KMS-11 (cell line): ENCODE data around the gene WDR53.

ENCODE experiments used
- H2AFZ ChIP-seq: fragments of 200-600 bp; sonication (generic); 2 replicates; pipeline ENCODE4 v1.6.1; 2016; ENCODE audit warnings: antibody characterized with exemption, mixed run types, low read depth
- H3K27ac ChIP-seq: fragments of 200-600 bp; sonication (generic); 2 replicates; pipeline ENCODE4 v1.6.1; 2016; ENCODE audit warnings: mild to moderate bottlenecking, mixed run types
- H3K27me3 ChIP-seq: fragments of 200-600 bp; sonication (generic); 2 replicates; pipeline ENCODE4 v1.6.1; 2017; ENCODE audit warnings: mild to moderate bottlenecking, low read depth, mixed run types, moderate library complexity; ENCODE audit not compliant: insufficient read depth
- H3K36me3 ChIP-seq: fragments of 200-600 bp; sonication (generic); 2 replicates; pipeline ENCODE4 v1.6.1; 2017; ENCODE audit warnings: mild to moderate bottlenecking, mixed run types; ENCODE audit not compliant: insufficient read depth
- H3K4me1 ChIP-seq: fragments of 200-600 bp; sonication (generic); 2 replicates; pipeline ENCODE4 v1.6.1; 2016; ENCODE audit warnings: mild to moderate bottlenecking, low read depth, mixed run types; ENCODE audit not compliant: poor library complexity, severe bottlenecking
- H3K4me2 ChIP-seq: fragments of 200-600 bp; sonication (generic); 2 replicates; pipeline ENCODE4 v1.7.0; 2016; ENCODE audit warnings: mild to moderate bottlenecking, mixed run types
- H3K4me3 ChIP-seq: fragments of 200-600 bp; sonication (generic); IDR thresholded peaks from 2 replicates; pipeline ENCODE4 v1.6.1; 2017; ENCODE audit warnings: low read depth, low read length, mixed read lengths; ENCODE audit not compliant: insufficient read depth
- H3K79me2 ChIP-seq: fragments of 200-600 bp; sonication (generic); 2 replicates; pipeline ENCODE4 v1.6.1; 2016; ENCODE audit warnings: low read depth, mixed run types; ENCODE audit not compliant: insufficient read depth
- H3K9ac ChIP-seq: fragments of 200-600 bp; sonication (generic); 2 replicates; pipeline ENCODE4 v1.6.1; 2016; ENCODE audit warnings: mild to moderate bottlenecking, mixed run types
- H4K20me1 ChIP-seq: fragments of 200-600 bp; sonication (generic); 2 replicates; pipeline ENCODE4 v1.6.1; 2016; ENCODE audit warnings: mild to moderate bottlenecking, mixed run types; ENCODE audit not compliant: insufficient read depth
- TF ChIP-seq, protein P1 (sequence below): fragments of 200-600 bp; sonication (generic); conservative IDR thresholded peaks from 2 replicates; pipeline ENCODE4 v1.6.1; 2017; ENCODE audit warnings: low read depth, mild to moderate bottlenecking, antibody characterized with exemption, low read length, moderate library complexity, mixed read lengths

The WDR53 gene

DNA sequence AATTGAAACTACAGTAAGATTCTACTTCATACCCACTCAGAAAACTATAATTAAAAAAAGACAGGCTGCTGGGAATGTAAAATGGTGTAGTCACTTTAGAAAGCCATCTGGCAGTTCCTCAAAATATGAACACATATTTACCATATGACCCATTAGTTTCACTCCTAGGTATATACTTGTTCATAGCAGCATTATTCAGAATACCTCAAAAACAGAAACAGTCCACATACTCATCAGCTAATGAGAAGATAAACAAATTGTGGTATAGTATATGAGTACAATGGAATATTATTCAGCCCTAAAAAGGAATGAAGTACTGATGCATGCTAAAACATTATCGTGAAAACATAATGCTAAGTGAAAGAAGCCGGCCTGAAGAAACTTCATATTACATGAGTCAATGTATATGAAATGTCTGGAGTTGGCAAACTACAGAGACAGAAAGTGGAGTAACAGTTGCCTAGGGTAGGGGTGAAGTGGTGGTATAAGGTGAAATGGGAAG is 23.8 kb downstream of the WDR53 start:
- no peak overlapping the region for H3K9ac ChIP-seq
- H3K36me3 ChIP-seq, result no peaks in the 10 kb centered on the region
- TF ChIP-seq, protein P1, sequence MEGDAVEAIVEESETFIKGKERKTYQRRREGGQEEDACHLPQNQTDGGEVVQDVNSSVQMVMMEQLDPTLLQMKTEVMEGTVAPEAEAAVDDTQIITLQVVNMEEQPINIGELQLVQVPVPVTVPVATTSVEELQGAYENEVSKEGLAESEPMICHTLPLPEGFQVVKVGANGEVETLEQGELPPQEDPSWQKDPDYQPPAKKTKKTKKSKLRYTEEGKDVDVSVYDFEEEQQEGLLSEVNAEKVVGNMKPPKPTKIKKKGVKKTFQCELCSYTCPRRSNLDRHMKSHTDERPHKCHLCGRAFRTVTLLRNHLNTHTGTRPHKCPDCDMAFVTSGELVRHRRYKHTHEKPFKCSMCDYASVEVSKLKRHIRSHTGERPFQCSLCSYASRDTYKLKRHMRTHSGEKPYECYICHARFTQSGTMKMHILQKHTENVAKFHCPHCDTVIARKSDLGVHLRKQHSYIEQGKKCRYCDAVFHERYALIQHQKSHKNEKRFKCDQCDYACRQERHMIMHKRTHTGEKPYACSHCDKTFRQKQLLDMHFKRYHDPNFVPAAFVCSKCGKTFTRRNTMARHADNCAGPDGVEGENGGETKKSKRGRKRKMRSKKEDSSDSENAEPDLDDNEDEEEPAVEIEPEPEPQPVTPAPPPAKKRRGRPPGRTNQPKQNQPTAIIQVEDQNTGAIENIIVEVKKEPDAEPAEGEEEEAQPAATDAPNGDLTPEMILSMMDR, result no peak
- no peak overlapping the region for H3K4me2 ChIP-seq
- no peak overlapping the region for H3K4me3 ChIP-seq
- no peaks in the 10 kb centered on the region for H3K4me1 ChIP-seq
- no peaks in the 10 kb centered on the region for H4K20me1 ChIP-seq
- no peak overlapping the region for H2AFZ ChIP-seq
- H3K27ac ChIP-seq, result no peak overlapping the region
- no peaks in the 10 kb centered on the region for H3K79me2 ChIP-seq
- H3K27me3 ChIP-seq, result no peaks in the 10 kb centered on the region

DNA sequence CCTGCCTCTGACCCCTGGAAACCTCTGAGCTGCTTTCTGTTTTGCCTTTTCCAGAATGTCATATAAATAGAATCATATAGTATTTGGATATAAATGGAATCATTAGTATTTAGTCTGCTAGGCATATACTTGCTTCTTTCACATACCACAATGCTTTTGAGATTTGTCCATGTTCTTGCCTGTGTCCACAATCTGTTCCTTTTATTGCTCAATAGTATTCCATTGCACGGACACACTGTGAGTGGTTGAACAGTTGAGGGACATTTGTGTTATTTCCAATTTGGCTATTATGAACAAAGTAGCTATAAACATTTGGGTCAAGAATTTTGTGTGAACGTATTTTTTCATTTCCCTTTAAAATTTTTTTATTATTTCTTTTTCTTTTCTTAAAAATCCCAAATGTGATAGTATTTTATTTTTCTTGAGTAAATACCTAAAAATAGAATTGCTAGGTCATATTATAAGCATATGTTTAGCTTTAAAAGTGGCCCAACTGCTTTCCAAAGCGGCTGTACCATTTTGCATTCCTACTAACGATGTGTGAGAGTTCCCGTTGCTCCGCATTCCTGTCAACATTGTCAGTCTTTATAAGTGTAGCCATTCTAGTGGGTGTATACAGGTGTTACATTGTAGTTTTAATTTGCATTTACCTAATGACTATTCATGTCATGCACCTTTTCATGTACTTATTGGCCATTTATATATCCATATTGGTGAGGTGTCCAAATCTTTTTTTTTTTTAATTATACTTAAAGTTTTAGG is 26.5 kb downstream of the WDR53 start:
- H3K4me2 ChIP-seq, result no peak overlapping the region

DNA sequence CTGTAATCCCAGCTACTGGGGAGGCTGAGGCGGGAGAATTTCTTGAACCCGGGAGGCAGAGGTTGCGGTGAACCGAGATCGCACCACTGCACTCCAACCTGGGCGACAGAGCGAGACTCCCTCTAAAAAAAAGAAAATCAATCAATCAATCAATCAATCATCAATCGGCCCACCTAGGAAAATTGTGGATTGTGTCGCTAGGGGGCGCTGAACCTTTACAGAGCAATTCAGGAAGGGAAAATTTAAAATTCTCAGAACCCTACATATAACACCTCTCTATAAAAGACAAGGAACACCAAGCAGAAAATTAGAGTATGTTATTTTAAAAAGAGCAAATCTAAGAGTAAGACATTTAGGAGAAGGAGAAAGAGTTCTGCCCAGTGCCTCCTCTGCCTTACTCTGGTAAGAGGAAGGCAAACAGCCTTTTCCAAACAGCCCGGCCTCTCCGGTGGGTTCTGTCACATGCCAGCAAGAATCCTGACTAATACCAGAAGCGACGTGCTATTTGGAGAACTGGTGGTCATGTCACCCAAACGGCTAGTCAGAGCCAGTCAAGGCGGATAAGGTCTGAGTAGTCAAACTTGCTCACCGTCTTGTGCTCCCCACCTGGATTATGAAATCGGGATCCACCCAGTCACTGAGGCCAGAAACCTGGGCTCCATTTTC is 30.9 kb downstream of the WDR53 start:
- Histone ChIP-seq H3K79me2 (no peaks in the 10 kb centered on the region), H3K4me1 (no peaks in the 10 kb centered on the region), H3K4me2 (no peak overlapping the region), H3K27me3 (no peaks in the 10 kb centered on the region), H3K9ac (no peak overlapping the region), H4K20me1 (no peaks in the 10 kb centered on the region), H3K36me3 (no peaks in the 10 kb centered on the region), H2AFZ (no peak overlapping the region), H3K4me3 (no peak overlapping the region), H3K27ac (no peak overlapping the region)
- TF ChIP-seq, protein P1, result peak; percentile 90

More for the DNA sequence above, 26.5 kb downstream of the WDR53 start:
- no peaks in the 10 kb centered on the region for H3K79me2 ChIP-seq
- no peak overlapping the region for H3K27ac ChIP-seq
- H3K36me3 ChIP-seq, result no peaks in the 10 kb centered on the region
- TF ChIP-seq, protein P1, result no peak
- no peaks in the 10 kb centered on the region for H3K27me3 ChIP-seq
- no peaks in the 10 kb centered on the region for H4K20me1 ChIP-seq
- no peak overlapping the region for H3K4me3 ChIP-seq
- no peak overlapping the region for H3K9ac ChIP-seq
- H2AFZ ChIP-seq, result no peak overlapping the region
- no peaks in the 10 kb centered on the region for H3K4me1 ChIP-seq

DNA sequence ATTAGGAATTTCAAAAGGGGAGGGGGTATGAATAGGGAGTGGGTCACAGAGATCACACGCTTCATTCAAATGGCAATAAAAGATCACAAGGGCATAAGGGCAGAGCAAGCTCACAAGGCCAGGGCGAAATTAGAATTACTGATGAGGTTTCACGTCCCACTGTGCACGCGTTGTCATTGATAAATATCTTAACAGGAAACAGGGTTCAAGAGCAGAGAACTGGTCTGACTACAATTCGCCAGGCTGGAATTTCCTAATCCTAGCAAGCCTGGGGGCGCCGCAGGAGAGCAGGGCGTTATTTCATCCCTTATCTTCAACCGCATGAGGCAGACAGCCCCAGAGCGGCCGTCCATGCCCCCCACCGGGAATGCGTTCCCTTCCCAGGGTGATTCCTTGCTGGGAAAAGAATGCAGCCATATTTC is 35.1 kb downstream of the WDR53 start:
- Histone ChIP-seq H3K4me3 (no peak overlapping the region), H3K4me2 (no peak overlapping the region), H3K79me2 (no peaks in the 10 kb centered on the region), H3K36me3 (no peaks in the 10 kb centered on the region), H3K27ac (no peak overlapping the region), H3K4me1 (peaks cover 4% of the 10 kb centered on the region), H3K27me3 (no peaks in the 10 kb centered on the region), H2AFZ (no peak overlapping the region), H3K9ac (no peak overlapping the region), H4K20me1 (no peaks in the 10 kb centered on the region)
- TF ChIP-seq, protein P1, result no peak
